GM12878 (cell line): ENCODE results near the gene TLK2. TPM values are rescaled to one million over a fixed set of nuclear protein-coding genes. Genes with fewer than 3 reads are reported as not detected.

ENCODE experiments used
- ATAC-seq: fragments of 200-7000 bp; cut with Tn5 transposase; 3 replicates; pipeline ENCODE4 v1.9.1; 2020; ENCODE audit warnings: mild to moderate bottlenecking, moderate library complexity
- BruUV-seq: library from RNA; stranded (reverse); fragments of 400-500 nt; replicated peaks from 2 replicates; lab custom pipeline; 2021; lab: Mats Ljungman, UMichigan
- CTCF ChIA-PET: fragments of 300-600 bp; sonication (Branson Sonifier 250); formaldehyde crosslinking; extraction: SDS; loops from one replicate; lab custom pipeline; 2021; ENCODE audit warnings: inconsistent platforms; lab: Yijun Ruan, JAX
- POLR2A ChIA-PET: fragments of 350-600 bp; formaldehyde crosslinking; extraction: SDS; loops from one replicate; lab custom pipeline; 2021; ENCODE audit warnings: inconsistent platforms; lab: Charles Lee
- RAD21 ChIA-PET: fragments of 300-600 bp; sonication (Branson Sonifier 250); formaldehyde crosslinking; loops from one replicate; lab custom pipeline; 2023; ENCODE audit warnings: antibody characterized with exemption; ENCODE audit not compliant: unreplicated experiment; lab: Charles Lee
- SMC1A ChIA-PET: fragments of 300-600 bp; sonication (Branson Sonifier 250); formaldehyde crosslinking; loops from one replicate; lab custom pipeline; 2023; ENCODE audit not compliant: unreplicated experiment, uncharacterized antibody; lab: Charles Lee
- DNase-seq: peaks from one replicate; pipeline ENCODE4 v3.0.0-alpha.2; 2011; ENCODE audit warnings: low read depth, low spot score
- FAIRE-seq: peaks from 3 replicates; lab custom pipeline; 2011; peaks lifted over from hg19 to GRCh38; lab: Jason Lieb, UNC
- H2AFZ ChIP-seq: 2 replicates; pipeline ENCODE4 v1.6.0; 2011; ENCODE audit warnings: low read depth, low read length, control low read depth; ENCODE audit not compliant: control insufficient read depth
- H3K27ac ChIP-seq: 2 replicates; pipeline ENCODE4 v1.5.1; 2011; ENCODE audit warnings: control low read depth; ENCODE audit not compliant: control insufficient read depth, insufficient read depth
- H3K27me3 ChIP-seq, 2 experiments: replicated peaks in 1 of 2; 2 replicates each; pipeline versions ENCODE4 v1.6.0 to v1.6.1; 2011; ENCODE audit warnings: low read length in 1 of 2; ENCODE audit not compliant: control insufficient read depth in 2 of 2, insufficient read depth in 2 of 2
- H3K36me3 ChIP-seq, 2 experiments: 2 replicates each; pipeline ENCODE4 v1.5.1; 2011; ENCODE audit warnings: low read length in 1 of 2; ENCODE audit not compliant: control insufficient read depth in 2 of 2, insufficient read depth in 2 of 2
- H3K4me1 ChIP-seq: 2 replicates; pipeline ENCODE4 v1.6.1; 2011; ENCODE audit warnings: mild to moderate bottlenecking, low read length, moderate library complexity, mixed read lengths; ENCODE audit not compliant: control insufficient read depth, insufficient read depth
- H3K4me2 ChIP-seq: 2 replicates; pipeline ENCODE4 v1.6.0; 2011; ENCODE audit warnings: control low read depth; ENCODE audit not compliant: control insufficient read depth, insufficient read depth
- H3K4me3 ChIP-seq: fragments of 200-600 bp; sonication (generic); 2 replicates; pipeline ENCODE4 v1.5.1; 2016
- H3K79me2 ChIP-seq: 2 replicates; pipeline ENCODE4 v1.6.0; 2011; ENCODE audit warnings: low read length; ENCODE audit not compliant: control insufficient read depth, insufficient read depth
- H3K9ac ChIP-seq: 2 replicates; pipeline ENCODE4 v1.8.0; 2011; ENCODE audit warnings: low read length, control low read depth, mixed read lengths; ENCODE audit not compliant: control insufficient read depth, insufficient read depth
- H3K9me3 ChIP-seq: replicated peaks from 3 replicates; pipeline ENCODE4 v1.5.1; 2011; ENCODE audit warnings: mild to moderate bottlenecking, low read length; ENCODE audit not compliant: control insufficient read depth, insufficient read depth
- H4K20me1 ChIP-seq: 2 replicates; pipeline ENCODE4 v1.6.0; 2011; ENCODE audit not compliant: control insufficient read depth, insufficient read depth
- E2F4 ChIP-seq: IDR thresholded peaks from 2 replicates; pipeline ENCODE4 v1.6.1; 2012; ENCODE audit warnings: low read depth, low read length, improper control_type of control experiment
- ESRRA ChIP-seq: IDR thresholded peaks from 2 replicates; pipeline ENCODE4 v1.6.1; 2012; ENCODE audit warnings: mild to moderate bottlenecking, low read length, improper control_type of control experiment
- ETV6 ChIP-seq, 2 experiments: fragments of 450-650 bp in 1 of 2; IDR thresholded peaks in 1 of 2; conservative IDR thresholded peaks in 1 of 2; 2 replicates each; pipeline ENCODE4 v1.6.1; 2014; ENCODE audit warnings: antibody characterized with exemption in 1 of 2, borderline replicate concordance in 1 of 2, low read depth in 1 of 2, mild to moderate bottlenecking in 1 of 2, moderate library complexity in 1 of 2
- HDAC6 ChIP-seq: fragments of 200-600 bp; sonication (generic); IDR thresholded peaks from one replicate; pipeline ENCODE4 v1.8.0; 2017; ENCODE audit warnings: antibody characterized with exemption; ENCODE audit not compliant: unreplicated experiment
- SMC3 ChIP-seq: IDR thresholded peaks from 2 replicates; pipeline ENCODE4 v1.6.1; 2011; ENCODE audit warnings: low read length, improper control_type of control experiment, borderline replicate concordance
- TBL1XR1 ChIP-seq: IDR thresholded peaks from 2 replicates; pipeline ENCODE4 v1.6.1; 2012; ENCODE audit warnings: low read depth, low read length, improper control_type of control experiment
- ZBTB11 ChIP-seq: fragments of 450-650 bp; formaldehyde crosslinking; IDR thresholded peaks from 2 replicates; pipeline ENCODE4 v1.5.0; 2022; ENCODE audit warnings: mild to moderate bottlenecking, missing genetic modification characterization
- ZBTB33 ChIP-seq: fragments of 450-650 bp; IDR thresholded peaks from 2 replicates; pipeline ENCODE4 v1.6.1; 2017; ENCODE audit warnings: mild to moderate bottlenecking
- WGBS: methylation state at CpG from one replicate; pipeline ENCODE4 v1.1.6; 2016; ENCODE audit warnings: low lambda C conversion rate; ENCODE audit not compliant: insufficient replicate concordance, insufficient coverage; ENCODE audit errors: missing lambda C conversion rate; 5-methylcytosine and 5-hydroxymethylcytosine counted together
- in situ Hi-C: fragments of 300-500 bp; cut with MboI; formaldehyde crosslinking; loops from 9 replicates; pipeline ENCODE4 v1.14.3; 2018; ENCODE audit warnings: mixed read lengths
- intact Hi-C: fragments of 100-400 bp; cut with micrococcal nuclease; formaldehyde crosslinking; loops from one replicate; pipeline ENCODE4 v1.14.2; 2022; ENCODE audit not compliant: unreplicated experiment
- polyA plus RNA-seq, 11 experiments: library from polyadenylated mRNA; depleted of rRNA in 4 of 11; unstranded in 6 of 11; stranded (reverse) in 5 of 11; fragments of >200 nt; fragmentation: Nextera tagmentation in 4 of 11; fragmentation: Illumina TruSeq in 1 of 11; extraction: Ambion mirVana in 4 of 11; extraction: Trizol in 1 of 11; gene quantifications; 1 replicate in 1 of 11; 2 replicates in 10 of 11; pipeline versions ENCODE4 v1.2.1 to v1.2.3, GENCODE V29; 2011 to 2016; ENCODE audit warnings: inconsistent platforms in 2 of 11, missing spikeins in 2 of 11, low read depth in 1 of 11
- total RNA-seq, 4 experiments: library from RNA; depleted of rRNA in 3 of 4; stranded (reverse); fragments of >200 nt in 3 of 4; fragmentation: Illumina TruSeq in 1 of 4; extraction: Trizol in 1 of 4; gene quantifications; 2 replicates each; pipeline versions ENCODE4 v1.2.1 to v1.2.3, GENCODE V29; 2013 to 2021
- TF ChIP-seq, protein P1 (sequence below): IDR thresholded peaks from 2 replicates; pipeline ENCODE4 v1.6.1; 2011; ENCODE audit warnings: low read depth, low read length, improper control_type of control experiment, borderline replicate concordance
- TF ChIP-seq, protein P2 (sequence below): fragments of 450-650 bp; IDR thresholded peaks from 2 replicates; pipeline ENCODE4 v1.6.1; 2016; ENCODE audit warnings: mild to moderate bottlenecking, moderate library complexity, borderline replicate concordance

TLK2 gene
- total and polyA plus RNA-seq, 10 of the 15 experiments (the other 5 are each of a cell fraction or from before 2014, with no cell fraction given): 12.1 to 51.2 (median 27.5) TPM

DNA sequence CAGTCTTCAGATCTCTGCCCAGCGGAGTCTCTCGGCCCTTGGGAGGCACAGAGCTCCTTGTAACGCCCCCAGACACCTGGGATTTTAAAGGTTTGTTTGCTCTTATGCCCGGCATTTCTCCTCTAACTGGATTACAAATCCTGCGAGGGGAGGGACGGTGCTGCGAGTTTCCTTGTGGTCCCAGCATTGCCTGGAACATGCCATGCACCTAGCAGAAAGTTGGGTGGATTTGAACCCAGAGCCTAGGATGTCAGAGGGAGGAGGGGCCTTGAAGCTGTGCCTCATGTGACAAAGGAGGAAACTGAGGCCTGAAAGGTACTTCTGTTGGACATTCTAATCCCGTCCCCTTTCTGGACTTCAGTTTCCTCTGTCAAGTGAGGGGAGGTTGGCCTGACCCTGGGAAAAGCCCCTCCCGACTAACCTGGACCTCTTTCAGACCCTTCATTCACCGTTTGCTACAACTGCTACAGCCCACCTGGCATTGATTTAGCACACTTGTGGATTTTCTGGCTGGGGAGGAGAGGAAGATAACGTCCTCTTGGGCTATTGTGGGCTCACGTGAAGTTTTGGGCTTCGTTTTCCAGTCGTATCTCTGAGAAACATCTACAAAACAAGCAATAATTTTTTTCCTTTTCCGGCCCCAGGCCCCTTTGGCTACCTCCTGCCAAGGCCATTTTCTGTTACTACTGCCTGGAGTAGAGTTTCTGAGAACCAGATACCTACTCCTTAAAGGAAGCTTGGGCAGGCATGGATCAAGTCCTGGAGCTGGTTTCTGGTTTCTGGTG lies 179.7 kb downstream of the TLK2 start:
- in situ Hi-C loops: no loop called here
- Histone ChIP-seq H3K4me1 (peaks cover 6% of the 10 kb centered on the region), H3K9me3 (peaks cover 6% of the 10 kb centered on the region; the same call in 2 of the 3 replicates), H2AFZ (no peak overlapping the region), H3K79me2 (no peaks in the 10 kb centered on the region), H3K4me3 (no peak overlapping the region), H3K9ac (no peak overlapping the region), H3K27me3 (no peaks in the 10 kb centered on the region; a peak in 1 of 4 replicates), H3K27ac (no peak overlapping the region), H4K20me1 (no peaks in the 10 kb centered on the region), H3K4me2 (no peak overlapping the region), H3K36me3 (no peaks in the 10 kb centered on the region)
- ChIA-PET RAD21 (no interaction called here), SMC1A (no interaction called here), CTCF (interaction anchor here (0.6 kb wide), 1 partner anchor 1237 kb away, joined by 3 read pairs; no protein-coding TSS in a partner anchor), POLR2A (no interaction called here)
- 57% methylated on average over 15 of the region's 15 CpGs for WGBS
- intact Hi-C loops: no loop called here
- no TSS peak for BruUV-seq
- FAIRE-seq (no peak), DNase-seq (no peak), ATAC-seq (no peak)
- TF ChIP-seq ETV6 (conservative IDR thresholded peaks at IDR 0.05 in 1 of 2, IDR thresholded peaks at IDR 0.05 in 1 of 2; ENCODE audit: borderline replicate concordance in 1 of 2, low read depth in 1 of 2) (no peak), SMC3 (no peak), E2F4 (no peak), ESRRA (no peak), TBL1XR1 (no peak), HDAC6 (no peak), ZBTB11 (CRISPR knock-in tag) (no peak), ZBTB33 (no peak)
- TF ChIP-seq, protein P1, sequence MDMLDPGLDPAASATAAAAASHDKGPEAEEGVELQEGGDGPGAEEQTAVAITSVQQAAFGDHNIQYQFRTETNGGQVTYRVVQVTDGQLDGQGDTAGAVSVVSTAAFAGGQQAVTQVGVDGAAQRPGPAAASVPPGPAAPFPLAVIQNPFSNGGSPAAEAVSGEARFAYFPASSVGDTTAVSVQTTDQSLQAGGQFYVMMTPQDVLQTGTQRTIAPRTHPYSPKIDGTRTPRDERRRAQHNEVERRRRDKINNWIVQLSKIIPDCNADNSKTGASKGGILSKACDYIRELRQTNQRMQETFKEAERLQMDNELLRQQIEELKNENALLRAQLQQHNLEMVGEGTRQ: no peak
- TF ChIP-seq, protein P2, sequence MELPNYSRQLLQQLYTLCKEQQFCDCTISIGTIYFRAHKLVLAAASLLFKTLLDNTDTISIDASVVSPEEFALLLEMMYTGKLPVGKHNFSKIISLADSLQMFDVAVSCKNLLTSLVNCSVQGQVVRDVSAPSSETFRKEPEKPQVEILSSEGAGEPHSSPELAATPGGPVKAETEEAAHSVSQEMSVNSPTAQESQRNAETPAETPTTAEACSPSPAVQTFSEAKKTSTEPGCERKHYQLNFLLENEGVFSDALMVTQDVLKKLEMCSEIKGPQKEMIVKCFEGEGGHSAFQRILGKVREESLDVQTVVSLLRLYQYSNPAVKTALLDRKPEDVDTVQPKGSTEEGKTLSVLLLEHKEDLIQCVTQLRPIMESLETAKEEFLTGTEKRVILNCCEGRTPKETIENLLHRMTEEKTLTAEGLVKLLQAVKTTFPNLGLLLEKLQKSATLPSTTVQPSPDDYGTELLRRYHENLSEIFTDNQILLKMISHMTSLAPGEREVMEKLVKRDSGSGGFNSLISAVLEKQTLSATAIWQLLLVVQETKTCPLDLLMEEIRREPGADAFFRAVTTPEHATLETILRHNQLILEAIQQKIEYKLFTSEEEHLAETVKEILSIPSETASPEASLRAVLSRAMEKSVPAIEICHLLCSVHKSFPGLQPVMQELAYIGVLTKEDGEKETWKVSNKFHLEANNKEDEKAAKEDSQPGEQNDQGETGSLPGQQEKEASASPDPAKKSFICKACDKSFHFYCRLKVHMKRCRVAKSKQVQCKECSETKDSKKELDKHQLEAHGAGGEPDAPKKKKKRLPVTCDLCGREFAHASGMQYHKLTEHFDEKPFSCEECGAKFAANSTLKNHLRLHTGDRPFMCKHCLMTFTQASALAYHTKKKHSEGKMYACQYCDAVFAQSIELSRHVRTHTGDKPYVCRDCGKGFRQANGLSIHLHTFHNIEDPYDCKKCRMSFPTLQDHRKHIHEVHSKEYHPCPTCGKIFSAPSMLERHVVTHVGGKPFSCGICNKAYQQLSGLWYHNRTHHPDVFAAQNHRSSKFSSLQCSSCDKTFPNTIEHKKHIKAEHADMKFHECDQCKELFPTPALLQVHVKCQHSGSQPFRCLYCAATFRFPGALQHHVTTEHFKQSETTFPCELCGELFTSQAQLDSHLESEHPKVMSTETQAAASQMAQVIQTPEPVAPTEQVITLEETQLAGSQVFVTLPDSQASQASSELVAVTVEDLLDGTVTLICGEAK: no peak
